K562 (cell line): Measurements from ENCODE around the gene NIM1K. TPM values are rescaled to one million over a fixed set of nuclear protein-coding genes. Genes with fewer than 3 reads are reported as not detected.

Experiments used
- ATAC-seq: fragments of 200-7000 bp; cut with Tn5 transposase; 3 replicates; pipeline ENCODE4 v1.9.1; 2020; ENCODE audit warnings: moderate library complexity
- BruUV-seq: library from RNA; stranded (reverse); fragments of 400-500 nt; replicated peaks from 2 replicates; lab custom pipeline; 2021; lab: Mats Ljungman, UMichigan
- CTCF ChIA-PET: fragments of 300-600 bp; formaldehyde crosslinking; extraction: SDS; loops from one replicate; lab custom pipeline; 2021; ENCODE audit warnings: low intra/inter-chr PET ratio; lab: Yijun Ruan, JAX
- POLR2A ChIA-PET: fragments of 300-600, 350-650 bp; sonication (Branson Sonifier 250); formaldehyde crosslinking; extraction: SDS; loops from one replicate; lab custom pipeline; 2021; ENCODE audit warnings: antibody characterized with exemption, inconsistent platforms; lab: Yijun Ruan, JAX
- DNase-seq, 4 experiments: peaks; one replicate each; pipeline versions ENCODE4 v3.0.0 to v3.0.0-alpha.2; 2011 to 2018; ENCODE audit warnings: low spot score in 3 of 4, mixed read lengths in 3 of 4; ENCODE audit errors: extremely low read depth in 1 of 4
- FAIRE-seq: peaks from 2 replicates; lab custom pipeline; 2011; peaks lifted over from hg19 to GRCh38; lab: Jason Lieb, UNC
- H2AFZ ChIP-seq: 2 replicates; pipeline ENCODE4 v1.6.0; 2011; ENCODE audit warnings: low read depth, low read length, control low read depth, inconsistent platforms
- H3K27ac ChIP-seq: fragments of 200-600 bp; 3 replicates; pipeline ENCODE4 v1.8.0; 2011; ENCODE audit warnings: low read depth, mild to moderate bottlenecking, control low read depth, inconsistent platforms, low read length, moderate library complexity, mixed read lengths; ENCODE audit errors: extremely low read depth
- H3K27me3 ChIP-seq, 2 experiments: fragments of 300-600 bp in 1 of 2; 2 replicates in 1 of 2; 3 replicates in 1 of 2; pipeline versions ENCODE4 v1.6.0 to v1.8.0; 2011; ENCODE audit warnings: inconsistent platforms in 2 of 2, low read length in 2 of 2, mild to moderate bottlenecking in 1 of 2, mixed read lengths in 1 of 2, moderate library complexity in 1 of 2; ENCODE audit not compliant: control insufficient read depth in 2 of 2, insufficient read depth in 2 of 2
- H3K36me3 ChIP-seq: fragments of 300-600 bp; 3 replicates; pipeline ENCODE4 v1.8.0; 2011; ENCODE audit warnings: mild to moderate bottlenecking, low read length, inconsistent platforms; ENCODE audit not compliant: control insufficient read depth, insufficient read depth
- H3K4me1 ChIP-seq, 2 experiments: fragments of 200-600 bp in 1 of 2; replicated peaks in 1 of 2; 2 replicates in 1 of 2; 3 replicates in 1 of 2; pipeline versions ENCODE4 v1.5.1 to v1.8.0; 2011; ENCODE audit warnings: inconsistent platforms in 2 of 2, low read length in 2 of 2, mild to moderate bottlenecking in 1 of 2, mixed read lengths in 1 of 2, moderate library complexity in 1 of 2; ENCODE audit not compliant: control insufficient read depth in 2 of 2, insufficient read depth in 2 of 2
- H3K4me2 ChIP-seq: 2 replicates; pipeline ENCODE4 v1.6.1; 2011; ENCODE audit warnings: low read length, control low read depth, inconsistent platforms, mixed read lengths; ENCODE audit not compliant: insufficient read depth
- H3K4me3 ChIP-seq: fragments of 200-600 bp; sonication (generic), shearing (Covaris generic); 2 replicates; pipeline ENCODE4 v1.5.1; 2016; ENCODE audit warnings: control low read depth, inconsistent platforms
- H3K79me2 ChIP-seq: fragments of 200-600 bp; 3 replicates; pipeline ENCODE4 v1.8.0; 2011; ENCODE audit warnings: low read length, inconsistent platforms; ENCODE audit not compliant: control insufficient read depth, insufficient read depth
- H3K9ac ChIP-seq, 2 experiments: 2 replicates each; pipeline versions ENCODE4 v1.6.0 to v1.6.1; 2011; ENCODE audit warnings: low read depth in 2 of 2, low read length in 2 of 2, control low read depth in 1 of 2, inconsistent platforms in 1 of 2, mild to moderate bottlenecking in 1 of 2, mixed read lengths in 1 of 2; ENCODE audit not compliant: insufficient read depth in 1 of 2
- H3K9me1 ChIP-seq: one replicate; pipeline ENCODE4 v1.6.0; 2011; ENCODE audit warnings: inconsistent platforms, mild to moderate bottlenecking, low read length, moderate library complexity; ENCODE audit not compliant: control insufficient read depth, insufficient read depth
- H3K9me3 ChIP-seq: replicated peaks from 2 replicates; pipeline ENCODE4 v1.5.1; 2011; ENCODE audit warnings: low read depth, low read length, inconsistent platforms; ENCODE audit not compliant: control insufficient read depth, insufficient read depth
- H4K20me1 ChIP-seq: replicated peaks from 2 replicates; pipeline ENCODE4 v1.6.1; 2011; ENCODE audit warnings: low read length, inconsistent platforms, mixed read lengths; ENCODE audit not compliant: control insufficient read depth, insufficient read depth
- ARID1B ChIP-seq: fragments of 450-650 bp; IDR thresholded peaks from 2 replicates; pipeline ENCODE4 v1.6.1; 2016; ENCODE audit warnings: antibody characterized with exemption, mild to moderate bottlenecking, inconsistent platforms
- CEBPB ChIP-seq: fragments of 450-650 bp; IDR thresholded peaks from 2 replicates; pipeline ENCODE4 v1.6.1; 2016; ENCODE audit warnings: missing genetic modification characterization, missing compliant biosample characterization
- CREB3 ChIP-seq: fragments of 450-650 bp; conservative IDR thresholded peaks from 2 replicates; pipeline ENCODE4 v1.6.1; 2016; ENCODE audit warnings: missing genetic modification characterization, low read depth, mild to moderate bottlenecking, missing compliant biosample characterization, moderate library complexity
- E4F1 ChIP-seq: fragments of 250-450 bp; sonication (Bioruptor Pico); IDR thresholded peaks from 2 replicates; pipeline ENCODE4 v1.5.0; 2021; ENCODE audit warnings: mild to moderate bottlenecking, borderline replicate concordance
- FOXM1 ChIP-seq, 2 experiments: fragments of 450-650 bp in 1 of 2; sonication (generic) in 1 of 2; formaldehyde crosslinking in 1 of 2; IDR thresholded peaks; 2 replicates each; pipeline versions ENCODE4 v1.6.1 to v1.9.0; 2017 to 2022; ENCODE audit warnings: low read depth in 2 of 2, mild to moderate bottlenecking in 2 of 2, missing genetic modification reagents in 1 of 2, moderate library complexity in 1 of 2
- HDAC1 ChIP-seq, 2 experiments: fragments of 450-650 bp; IDR thresholded peaks; 2 replicates each; pipeline ENCODE4 v1.6.1; 2016 to 2017; ENCODE audit warnings: inconsistent platforms in 1 of 2, mild to moderate bottlenecking in 1 of 2, moderate library complexity in 1 of 2
- KDM5B ChIP-seq: fragments of 200-600 bp; sonication (generic); IDR thresholded peaks from 2 replicates; pipeline ENCODE4 v1.6.1; 2012; ENCODE audit warnings: low read depth, mild to moderate bottlenecking, moderate library complexity, low read length, control low read depth, inconsistent platforms; ENCODE audit not compliant: insufficient replicate concordance
- MYNN ChIP-seq, 2 experiments: sonication (generic); formaldehyde crosslinking in 1 of 2; IDR thresholded peaks; 2 replicates each; pipeline versions ENCODE4 v1.5.0 to v1.6.1; 2016 to 2020; ENCODE audit warnings: antibody characterized with exemption in 1 of 2, missing genetic modification reagents in 1 of 2
- NCOA1 ChIP-seq: fragments of 450-650 bp; IDR thresholded peaks from 2 replicates; pipeline ENCODE4 v1.6.1; 2016; ENCODE audit warnings: low read depth
- PKNOX1 ChIP-seq: fragments of 450-650 bp; IDR thresholded peaks from 2 replicates; pipeline ENCODE4 v1.6.1; 2016
- RNF2 ChIP-seq: sonication (generic); IDR thresholded peaks from 2 replicates; pipeline ENCODE4 v1.6.1; 2016
- SP1 ChIP-seq: sonication (generic); formaldehyde crosslinking; IDR thresholded peaks from 2 replicates; pipeline ENCODE4 v1.8.1; 2022; ENCODE audit warnings: mild to moderate bottlenecking, missing genetic modification reagents
- STAG1 ChIP-seq: sonication (generic); formaldehyde crosslinking; IDR thresholded peaks from 2 replicates; pipeline ENCODE4 v1.5.0; 2020; ENCODE audit warnings: missing genetic modification reagents, borderline replicate concordance
- ZFPM2 ChIP-seq: fragments of 250-450 bp; sonication (Bioruptor Pico); IDR thresholded peaks from 2 replicates; pipeline ENCODE4 v1.5.1; 2022; ENCODE audit warnings: mild to moderate bottlenecking
- ZNF717 ChIP-seq: fragments of 250-450 bp; sonication (Bioruptor Pico); IDR thresholded peaks from 2 replicates; pipeline ENCODE4 v1.5.0; 2021
- WGBS: fragments of 100-300 bp; shearing (Covaris generic); methylation state at CpG from one replicate; pipeline ENCODE4 v1.1.6; 2016; ENCODE audit warnings: low coverage, mixed read lengths; ENCODE audit not compliant: insufficient coverage; ENCODE audit errors: missing lambda C conversion rate; 5-methylcytosine and 5-hydroxymethylcytosine counted together
- in situ Hi-C: fragments of 300-500 bp; cut with MboI; formaldehyde crosslinking; loops from 4 replicates; pipeline ENCODE4 v1.15.0; 2018; ENCODE audit warnings: inconsistent platforms, mixed read lengths
- intact Hi-C: fragments of 100-400 bp; cut with micrococcal nuclease; formaldehyde crosslinking; loops from 2 replicates; pipeline ENCODE4 v1.14.2; 2022
- polyA plus RNA-seq, 8 experiments: library from polyadenylated mRNA; depleted of rRNA in 4 of 8; stranded (reverse) in 5 of 8; unstranded in 3 of 8; fragments of >200 nt; fragmentation: Nextera tagmentation in 2 of 8; fragmentation: Illumina TruSeq in 1 of 8; extraction: Ambion mirVana in 2 of 8; extraction: Trizol in 1 of 8; gene quantifications; 2 replicates each; pipeline versions ENCODE4 v1.2.1 to v1.2.3, GENCODE V29; 2011 to 2014; ENCODE audit warnings: inconsistent platforms in 1 of 8, missing spikeins in 1 of 8
- total RNA-seq, 7 experiments: library from RNA; depleted of rRNA in 6 of 7; stranded (reverse); fragments of >200 nt in 6 of 7; fragmentation: Illumina TruSeq in 2 of 7; extraction: Trizol in 2 of 7; gene quantifications; 2 replicates each; pipeline versions ENCODE4 v1.2.1 to v1.2.3, GENCODE V29; 2011 to 2021; ENCODE audit warnings: low replicate concordance in 1 of 7
- TF ChIP-seq, protein P1 (sequence below): fragments of 250-450 bp; sonication (Bioruptor Pico); IDR thresholded peaks from 2 replicates; pipeline ENCODE4 v1.5.0; 2020; ENCODE audit warnings: mild to moderate bottlenecking, borderline replicate concordance

Gene NIM1K
- total and polyA plus RNA-seq, 9 of the 15 experiments (the other 6 are each of a cell fraction or from before 2014, with no cell fraction given), result 0.03 to 0.34 (median 0.08) TPM; not detected in 3

DNA sequence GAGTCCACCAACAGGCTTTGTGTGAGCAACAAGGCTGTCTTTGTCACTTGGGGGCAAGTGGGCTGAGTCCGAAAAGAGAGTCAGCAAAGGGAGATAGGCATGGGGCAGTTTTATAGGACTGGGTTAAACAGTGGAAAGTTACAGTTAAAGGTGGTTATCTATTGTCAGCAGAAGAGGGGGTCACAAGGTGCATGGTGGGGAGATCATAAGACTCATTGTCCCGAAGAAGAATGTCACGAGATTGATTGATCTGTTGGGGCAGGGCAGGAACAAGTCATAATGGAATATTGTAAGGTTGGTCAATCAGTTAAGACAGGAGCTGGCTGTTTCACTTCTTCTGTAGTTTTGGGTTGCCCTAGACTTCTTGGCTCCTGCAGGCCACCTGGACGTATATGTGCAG, 128.8 kb downstream of the NIM1K start:
- ATAC-seq (peak; percentile 83), FAIRE-seq (peak; percentile 69), DNase-seq (peak; percentile 37 to 87 (median 42))
- Histone ChIP-seq H3K27me3 (no peaks in the 10 kb centered on the region), H3K4me1 (peaks cover 2 to 11% of the 10 kb centered on the region in 2 experiments; a peak in 3 of 5 replicates), H3K4me3 (no peak overlapping the region), H4K20me1 (no peaks in the 10 kb centered on the region), H3K4me2 (peak overlapping the region; percentile 42), H2AFZ (peak overlapping the region; percentile 87), H3K9ac (peak overlapping the region in 1 of 2 experiments; percentile 30; a peak in 2 of 4 replicates), H3K9me3 (peaks cover 3% of the 10 kb centered on the region; the same call in 1 of the 2 replicates), H3K36me3 (no peaks in the 10 kb centered on the region), H3K79me2 (no peaks in the 10 kb centered on the region), H3K27ac (peak overlapping the region; percentile 81), H3K9me1 (no peaks in the 10 kb centered on the region)
- ChIA-PET POLR2A (interaction anchor here (1.3 kb wide), 1 partner anchor 163 kb away, joined by 5 read pairs; the partner anchor contains the start of gene TMEM267), CTCF (no interaction called here)
- BruUV-seq, result no TSS peak
- WGBS, result 3% methylated on average over 4 of the region's 4 CpGs
- in situ Hi-C loops, result no loop called here
- intact Hi-C loops, result no loop called here
- no peak for TF ChIP-seq STAG1 (CRISPR knock-in tag)
- TF ChIP-seq RNF2, result peak; percentile 46; the same call in 1 of the 2 replicates
- TF ChIP-seq NCOA1, result peak; percentile 75; the same call in 1 of the 2 replicates
- TF ChIP-seq CEBPB (tag), result no peak
- peak; percentile 93 for TF ChIP-seq ARID1B
- TF ChIP-seq E4F1 (CRISPR knock-in tag), result no peak
- peak in 1 of 2 experiments; percentile 64; a peak in 2 of 4 replicates for TF ChIP-seq HDAC1 (IDR thresholded peaks at IDR 0.05)
- 0 out of 2 replicates have a peak, but pooled peaks have one; percentile 29 for TF ChIP-seq CREB3 (tag)
- TF ChIP-seq KDM5B, result no peak
- no peak for TF ChIP-seq ZNF717 (CRISPR knock-in tag)
- TF ChIP-seq SP1 (CRISPR knock-in tag), result no peak
- no peak for TF ChIP-seq ZFPM2
- TF ChIP-seq PKNOX1, result peak; percentile 89
- TF ChIP-seq FOXM1 (IDR thresholded peaks at IDR 0.05; ENCODE audit: low read depth), result peak; percentile 33; the same call in 1 of the 2 replicates
- no peak for TF ChIP-seq FOXM1 (CRISPR knock-in tag; IDR thresholded peaks at IDR 0.05; ENCODE audit: low read depth)
- TF ChIP-seq, protein P1, sequence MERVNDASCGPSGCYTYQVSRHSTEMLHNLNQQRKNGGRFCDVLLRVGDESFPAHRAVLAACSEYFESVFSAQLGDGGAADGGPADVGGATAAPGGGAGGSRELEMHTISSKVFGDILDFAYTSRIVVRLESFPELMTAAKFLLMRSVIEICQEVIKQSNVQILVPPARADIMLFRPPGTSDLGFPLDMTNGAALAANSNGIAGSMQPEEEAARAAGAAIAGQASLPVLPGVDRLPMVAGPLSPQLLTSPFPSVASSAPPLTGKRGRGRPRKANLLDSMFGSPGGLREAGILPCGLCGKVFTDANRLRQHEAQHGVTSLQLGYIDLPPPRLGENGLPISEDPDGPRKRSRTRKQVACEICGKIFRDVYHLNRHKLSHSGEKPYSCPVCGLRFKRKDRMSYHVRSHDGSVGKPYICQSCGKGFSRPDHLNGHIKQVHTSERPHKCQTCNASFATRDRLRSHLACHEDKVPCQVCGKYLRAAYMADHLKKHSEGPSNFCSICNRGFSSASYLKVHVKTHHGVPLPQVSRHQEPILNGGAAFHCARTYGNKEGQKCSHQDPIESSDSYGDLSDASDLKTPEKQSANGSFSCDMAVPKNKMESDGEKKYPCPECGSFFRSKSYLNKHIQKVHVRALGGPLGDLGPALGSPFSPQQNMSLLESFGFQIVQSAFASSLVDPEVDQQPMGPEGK, result no peak
- TF ChIP-seq MYNN (IDR thresholded peaks at IDR 0.05), result 0 out of 2 replicates have a peak, but pooled peaks have one; percentile 26
- TF ChIP-seq MYNN (CRISPR knock-in tag; IDR thresholded peaks at IDR 0.05), result no peak
